HL-60 (cell line): Measurements from ENCODE around the gene AP3D1.

Source experiments
- DNase-seq, 2 experiments: peaks; one replicate each; pipeline ENCODE4 v3.0.0-alpha.2; 2010 to 2020; ENCODE audit warnings: low read depth in 1 of 2, low spot score in 1 of 2
- H3K27ac ChIP-seq: fragments of 250-450 bp; sonication (Bioruptor Pico); replicated peaks from 2 replicates; pipeline ENCODE4 v1.5.1; 2020; ENCODE audit warnings: mild to moderate bottlenecking, moderate library complexity
- H3K27me3 ChIP-seq: fragments of 250-450 bp; sonication (Bioruptor Pico); 2 replicates; pipeline ENCODE4 v1.5.1; 2021; ENCODE audit warnings: mild to moderate bottlenecking, moderate library complexity; ENCODE audit not compliant: insufficient read depth, poor library complexity, severe bottlenecking
- H3K4me3 ChIP-seq: replicated peaks from 2 replicates; pipeline ENCODE4 v1.5.1; 2011; ENCODE audit warnings: mild to moderate bottlenecking, control low read depth, low read length; ENCODE audit not compliant: insufficient read depth
- GABPA ChIP-seq: IDR thresholded peaks from 2 replicates; pipeline ENCODE4 v1.6.1; 2012; ENCODE audit warnings: low read depth
- POLR2AphosphoS5 ChIP-seq: IDR thresholded peaks from 2 replicates; pipeline ENCODE4 v1.6.1; 2012; ENCODE audit warnings: low read depth
- SPI1 ChIP-seq: IDR thresholded peaks from 2 replicates; pipeline ENCODE4 v1.6.1; 2012; ENCODE audit warnings: low read depth, mild to moderate bottlenecking, borderline replicate concordance
- TF ChIP-seq, protein P1 (sequence below): IDR thresholded peaks from one replicate; pipeline ENCODE4 v1.5.1; 2011; ENCODE audit warnings: low read length, control low read depth, inconsistent platforms; ENCODE audit not compliant: insufficient read depth
- TF ChIP-seq, protein P2 (sequence below): IDR thresholded peaks from 2 replicates; pipeline ENCODE4 v1.6.1; 2012; ENCODE audit warnings: low read depth; ENCODE audit not compliant: insufficient replicate concordance

The AP3D1 gene

DNA sequence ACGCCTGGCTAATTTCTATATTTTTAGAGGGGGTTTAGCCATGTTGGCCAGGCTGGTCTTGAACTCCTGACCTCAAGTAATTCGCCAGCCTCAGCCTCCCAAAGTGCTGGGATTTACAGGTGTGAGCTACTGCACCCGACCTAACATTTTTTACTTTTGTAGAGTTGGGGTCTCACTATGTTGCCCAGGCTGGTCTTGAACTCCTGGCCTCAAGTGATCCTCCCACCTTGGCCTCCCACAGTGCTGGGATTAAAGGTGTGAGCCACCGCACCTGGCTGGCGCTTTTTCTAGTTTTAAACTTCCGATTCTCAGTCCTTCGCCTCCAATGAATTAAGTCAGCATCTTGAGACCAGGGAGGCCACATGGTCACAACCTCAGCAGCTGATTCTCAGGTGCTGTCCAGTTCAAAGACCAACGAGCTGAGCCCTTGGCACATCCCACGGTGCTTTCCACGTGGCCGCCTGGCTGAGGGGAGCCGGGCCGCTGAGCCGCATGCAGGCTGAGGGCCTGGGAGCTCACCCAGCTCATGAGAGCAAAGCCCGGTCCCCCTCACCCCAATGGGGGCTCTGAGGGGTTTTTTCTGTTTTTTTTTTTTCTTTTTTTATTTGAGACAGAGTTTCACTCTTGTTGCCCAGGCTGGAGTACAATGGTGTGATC is 9.1 kb downstream of the AP3D1 start:
- TF ChIP-seq, protein P1, sequence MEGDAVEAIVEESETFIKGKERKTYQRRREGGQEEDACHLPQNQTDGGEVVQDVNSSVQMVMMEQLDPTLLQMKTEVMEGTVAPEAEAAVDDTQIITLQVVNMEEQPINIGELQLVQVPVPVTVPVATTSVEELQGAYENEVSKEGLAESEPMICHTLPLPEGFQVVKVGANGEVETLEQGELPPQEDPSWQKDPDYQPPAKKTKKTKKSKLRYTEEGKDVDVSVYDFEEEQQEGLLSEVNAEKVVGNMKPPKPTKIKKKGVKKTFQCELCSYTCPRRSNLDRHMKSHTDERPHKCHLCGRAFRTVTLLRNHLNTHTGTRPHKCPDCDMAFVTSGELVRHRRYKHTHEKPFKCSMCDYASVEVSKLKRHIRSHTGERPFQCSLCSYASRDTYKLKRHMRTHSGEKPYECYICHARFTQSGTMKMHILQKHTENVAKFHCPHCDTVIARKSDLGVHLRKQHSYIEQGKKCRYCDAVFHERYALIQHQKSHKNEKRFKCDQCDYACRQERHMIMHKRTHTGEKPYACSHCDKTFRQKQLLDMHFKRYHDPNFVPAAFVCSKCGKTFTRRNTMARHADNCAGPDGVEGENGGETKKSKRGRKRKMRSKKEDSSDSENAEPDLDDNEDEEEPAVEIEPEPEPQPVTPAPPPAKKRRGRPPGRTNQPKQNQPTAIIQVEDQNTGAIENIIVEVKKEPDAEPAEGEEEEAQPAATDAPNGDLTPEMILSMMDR, result no peak
- TF ChIP-seq POLR2AphosphoS5, result no peak
- no peak for TF ChIP-seq SPI1
- TF ChIP-seq, protein P2, sequence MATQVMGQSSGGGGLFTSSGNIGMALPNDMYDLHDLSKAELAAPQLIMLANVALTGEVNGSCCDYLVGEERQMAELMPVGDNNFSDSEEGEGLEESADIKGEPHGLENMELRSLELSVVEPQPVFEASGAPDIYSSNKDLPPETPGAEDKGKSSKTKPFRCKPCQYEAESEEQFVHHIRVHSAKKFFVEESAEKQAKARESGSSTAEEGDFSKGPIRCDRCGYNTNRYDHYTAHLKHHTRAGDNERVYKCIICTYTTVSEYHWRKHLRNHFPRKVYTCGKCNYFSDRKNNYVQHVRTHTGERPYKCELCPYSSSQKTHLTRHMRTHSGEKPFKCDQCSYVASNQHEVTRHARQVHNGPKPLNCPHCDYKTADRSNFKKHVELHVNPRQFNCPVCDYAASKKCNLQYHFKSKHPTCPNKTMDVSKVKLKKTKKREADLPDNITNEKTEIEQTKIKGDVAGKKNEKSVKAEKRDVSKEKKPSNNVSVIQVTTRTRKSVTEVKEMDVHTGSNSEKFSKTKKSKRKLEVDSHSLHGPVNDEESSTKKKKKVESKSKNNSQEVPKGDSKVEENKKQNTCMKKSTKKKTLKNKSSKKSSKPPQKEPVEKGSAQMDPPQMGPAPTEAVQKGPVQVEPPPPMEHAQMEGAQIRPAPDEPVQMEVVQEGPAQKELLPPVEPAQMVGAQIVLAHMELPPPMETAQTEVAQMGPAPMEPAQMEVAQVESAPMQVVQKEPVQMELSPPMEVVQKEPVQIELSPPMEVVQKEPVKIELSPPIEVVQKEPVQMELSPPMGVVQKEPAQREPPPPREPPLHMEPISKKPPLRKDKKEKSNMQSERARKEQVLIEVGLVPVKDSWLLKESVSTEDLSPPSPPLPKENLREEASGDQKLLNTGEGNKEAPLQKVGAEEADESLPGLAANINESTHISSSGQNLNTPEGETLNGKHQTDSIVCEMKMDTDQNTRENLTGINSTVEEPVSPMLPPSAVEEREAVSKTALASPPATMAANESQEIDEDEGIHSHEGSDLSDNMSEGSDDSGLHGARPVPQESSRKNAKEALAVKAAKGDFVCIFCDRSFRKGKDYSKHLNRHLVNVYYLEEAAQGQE, result no peak
- no peak for TF ChIP-seq GABPA
- H3K4me3 ChIP-seq, result no peak overlapping the region
- no peak overlapping the region for H3K27ac ChIP-seq
- no peaks in the 10 kb centered on the region for H3K27me3 ChIP-seq
- DNase-seq, result no peak

DNA sequence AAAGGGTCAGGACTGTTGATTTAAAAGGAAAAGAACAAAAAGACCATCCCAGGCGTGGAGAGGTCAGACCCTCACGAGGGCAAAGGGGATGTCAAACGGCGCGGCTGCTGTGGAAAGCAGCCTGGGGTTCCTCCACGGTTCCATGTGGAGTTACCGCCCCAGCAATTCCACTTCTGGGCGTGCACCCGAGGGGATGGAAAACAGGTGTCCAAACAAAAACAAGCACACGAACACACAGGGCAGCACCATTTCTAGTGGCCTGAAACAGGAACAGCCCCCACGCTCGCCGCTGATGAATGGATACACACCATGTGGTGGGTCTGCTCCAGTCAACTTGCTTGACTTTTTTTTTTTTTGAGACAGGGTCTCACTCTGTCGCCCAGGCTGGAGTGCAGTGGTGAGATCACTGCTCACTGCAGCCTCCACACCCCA is 11.2 kb downstream of the AP3D1 start:
- TF ChIP-seq, protein P2, result no peak
- no peak for TF ChIP-seq GABPA
- no peak for TF ChIP-seq POLR2AphosphoS5
- DNase-seq, result no peak
- Histone ChIP-seq H3K4me3 (no peak overlapping the region), H3K27ac (no peak overlapping the region), H3K27me3 (no peaks in the 10 kb centered on the region)

DNA sequence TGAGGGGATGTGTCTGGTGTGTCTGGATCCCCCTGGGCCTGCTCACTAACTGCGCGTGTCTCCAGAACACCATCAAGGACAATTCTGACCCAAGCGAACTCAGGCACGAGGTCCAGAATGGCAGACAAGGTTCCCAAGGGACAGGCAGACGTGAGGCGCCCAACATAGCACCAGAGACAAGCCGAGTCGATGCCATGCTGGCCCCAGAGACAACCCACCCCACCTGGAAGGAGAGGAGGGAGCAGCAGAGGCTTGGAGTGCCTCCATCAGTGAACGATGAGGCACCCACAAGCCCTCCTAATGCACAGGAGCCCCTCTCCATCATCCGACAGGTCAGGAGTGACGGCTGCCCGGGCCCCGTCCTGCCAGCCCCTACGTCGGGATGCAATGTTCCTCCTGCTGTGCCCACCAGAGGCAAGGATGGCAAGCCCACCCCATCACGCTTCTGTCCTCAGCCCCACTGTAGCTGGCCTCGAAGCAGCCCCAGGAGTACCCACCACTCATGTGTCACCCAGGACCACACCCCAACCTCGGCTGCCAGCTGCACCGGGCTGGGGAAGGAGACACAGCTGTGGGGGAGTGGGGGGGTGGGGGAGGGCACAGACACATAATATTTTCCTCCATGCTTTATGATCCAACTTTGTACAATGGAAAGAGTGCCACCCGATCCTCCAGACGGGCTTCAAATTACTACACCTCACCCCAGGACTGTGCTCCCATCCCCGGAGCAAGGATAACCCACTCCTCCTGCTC is 11.8 kb downstream of the AP3D1 start:
- Histone ChIP-seq H3K27me3 (no peaks in the 10 kb centered on the region), H3K27ac (no peak overlapping the region), H3K4me3 (no peak overlapping the region)
- no peak for DNase-seq
- TF ChIP-seq POLR2AphosphoS5 (no peak), GABPA (no peak)

DNA sequence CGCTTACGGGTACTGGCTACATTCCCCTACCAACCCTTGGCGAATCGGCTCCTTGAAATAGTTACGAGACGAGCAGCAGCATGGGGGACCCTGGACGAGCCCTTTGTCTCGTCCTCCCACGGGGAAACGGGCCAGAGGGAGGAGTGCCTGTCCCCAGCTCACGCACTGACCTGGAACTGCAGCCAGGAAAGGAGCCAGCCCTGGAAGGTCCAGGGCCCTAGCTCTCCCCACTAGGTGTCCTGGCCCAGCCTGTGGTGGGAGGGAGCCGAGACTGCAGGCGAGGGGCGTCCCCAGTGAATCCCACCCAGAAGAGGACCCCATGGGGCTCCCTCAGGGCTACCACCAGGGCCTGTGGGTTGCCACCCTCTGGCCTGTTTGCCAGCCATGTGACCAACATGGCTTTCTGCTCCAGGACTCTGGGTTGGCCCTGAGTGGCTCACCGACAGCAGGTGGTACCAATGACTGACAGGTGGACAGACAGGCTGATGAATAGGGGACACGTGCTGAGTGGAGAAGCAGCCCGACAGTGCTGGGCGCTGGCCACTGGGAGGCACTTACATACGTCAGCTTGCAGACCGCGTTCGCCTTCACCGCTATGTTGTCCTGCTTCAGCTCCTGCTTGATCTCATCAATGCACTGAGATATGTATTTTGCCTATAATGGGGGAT is 13.2 kb downstream of the AP3D1 start:
- H3K27me3 ChIP-seq, result no peaks in the 10 kb centered on the region
- H3K27ac ChIP-seq, result no peak overlapping the region
- DNase-seq, result no peak
- H3K4me3 ChIP-seq, result no peak overlapping the region
- TF ChIP-seq, protein P2, result no peak
- TF ChIP-seq GABPA (no peak), SPI1 (no peak), POLR2AphosphoS5 (no peak)
- TF ChIP-seq, protein P1, result no peak
